NCI-H1930 (cell line): ENCODE data around the gene PXMP2.
"Not testable (repeated sequence)": the region's sequence is repeated elsewhere in the genome, so short reads cannot be mapped to it uniquely, and the experiment has no call there.

Experiments
- DNase-seq, 2 experiments: peaks; one replicate each; lab custom pipeline; 2025; lab: John Stamatoyannopoulos, UW

The PXMP2 gene

GRCh38 chr12:132660996-132661395 is 26.4 kb upstream of the PXMP2 start:
- no peak for DNase-seq

- no peak for DNase-seq
Observed at GRCh38 chr12:132661972-132662371, 25.4 kb upstream of the PXMP2 start.

GRCh38 chr12:132662901-132663755 is 24.3 kb upstream of the PXMP2 start:
- DNase-seq: no peak

GRCh38 chr12:132664206-132665148 is 22.9 kb upstream of the PXMP2 start:
- no peak for DNase-seq

GRCh38 chr12:132665149-132665491 is 22.3 kb upstream of the PXMP2 start:
- DNase-seq: no peak

GRCh38 chr12:132665794-132666193 is 21.6 kb upstream of the PXMP2 start:
- DNase-seq: no peak

- no peak for DNase-seq
Observed at GRCh38 chr12:132668191-132669088, 18.9 kb upstream of the PXMP2 start.

- DNase-seq: no peak
Observed at GRCh38 chr12:132669166-132669879, 18.1 kb upstream of the PXMP2 start.

- DNase-seq: no peak
Observed at GRCh38 chr12:132672116-132672515, 15.3 kb upstream of the PXMP2 start.

GRCh38 chr12:132672678-132673077 is 14.7 kb upstream of the PXMP2 start:
- DNase-seq: no peak

- no peak for DNase-seq
Observed at GRCh38 chr12:132673288-132674179, 13.9 kb upstream of the PXMP2 start.

GRCh38 chr12:132674561-132674960 is 12.8 kb upstream of the PXMP2 start:
- no peak for DNase-seq

- no peak for DNase-seq
Observed at GRCh38 chr12:132675757-132676432, 11.5 kb upstream of the PXMP2 start.

GRCh38 chr12:132677492-132677891 is 9.9 kb upstream of the PXMP2 start:
- DNase-seq: no peak

GRCh38 chr12:132685400-132685799 is 2.0 kb upstream of the PXMP2 start:
- DNase-seq: no peak

GRCh38 chr12:132686825-132687210 is 569 bp upstream of the PXMP2 start:
- DNase-seq: no peak

GRCh38 chr12:132689227-132689626 is 1.8 kb downstream of the PXMP2 start:
- DNase-seq: no peak

- DNase-seq: no peak
Observed at GRCh38 chr12:132690112-132690511, 2.7 kb downstream of the PXMP2 start.

- not testable (repeated sequence) for DNase-seq
Observed at GRCh38 chr12:132692030-132692429, 4.6 kb downstream of the PXMP2 start.

GRCh38 chr12:132694888-132695287 is 7.5 kb downstream of the PXMP2 start:
- DNase-seq: not testable (repeated sequence)
